Stimulated activated CD4-positive, alpha-beta T cell treated with anti-CD3 and anti-CD28 coated beads, TNF-alpha, amount 100 ng/mL, for 48 hours (primary cell): ENCODE results near the gene LRIG1.

Experiments used
- DNase-seq, 3 donors: peaks; one replicate each; pipeline ENCODE4 v3.0.0-alpha.2; 2020; ENCODE audit warnings: low read depth in 3 of 3

The LRIG1 gene

GRCh38 chr3:66470285-66470684, 30.5 kb downstream of the LRIG1 start:
- no peak for DNase-seq

- no peak for DNase-seq
Measured at GRCh38 chr3:66469220-66469640, 31.6 kb downstream of the LRIG1 start.

GRCh38 chr3:66467996-66468735, 32.7 kb downstream of the LRIG1 start:
- no peak for DNase-seq

- DNase-seq = no peak
Measured at GRCh38 chr3:66466606-66467270, 34.1 kb downstream of the LRIG1 start.

GRCh38 chr3:66465587-66465986, 35.2 kb downstream of the LRIG1 start:
- no peak for DNase-seq

- no peak for DNase-seq
Measured at GRCh38 chr3:66465034-66465433, 35.8 kb downstream of the LRIG1 start.

GRCh38 chr3:66464512-66464894, 36.3 kb downstream of the LRIG1 start:
- DNase-seq = no peak

- DNase-seq = no peak
Measured at GRCh38 chr3:66463730-66464511, 36.9 kb downstream of the LRIG1 start.

GRCh38 chr3:66463054-66463631, 37.7 kb downstream of the LRIG1 start:
- no peak for DNase-seq

GRCh38 chr3:66457252-66457651, 43.6 kb downstream of the LRIG1 start:
- DNase-seq = no peak

GRCh38 chr3:66456711-66457173, 44.1 kb downstream of the LRIG1 start:
- no peak for DNase-seq

GRCh38 chr3:66454464-66454859, 46.4 kb downstream of the LRIG1 start:
- no peak for DNase-seq

- no peak for DNase-seq
Measured at GRCh38 chr3:66453651-66454463, 47.0 kb downstream of the LRIG1 start.

GRCh38 chr3:66452303-66453011, 48.4 kb downstream of the LRIG1 start:
- no peak for DNase-seq

GRCh38 chr3:66451766-66452165, 49.1 kb downstream of the LRIG1 start:
- DNase-seq = no peak

- DNase-seq = no peak
Measured at GRCh38 chr3:66450390-66451022, 50.3 kb downstream of the LRIG1 start.

GRCh38 chr3:66449411-66449974, 51.3 kb downstream of the LRIG1 start:
- DNase-seq = no peak

GRCh38 chr3:66444146-66444644, 56.6 kb downstream of the LRIG1 start:
- DNase-seq = no peak

- no peak for DNase-seq
Measured at GRCh38 chr3:66443118-66443803, 57.6 kb downstream of the LRIG1 start.
